WTC11 (cell line): ENCODE results near the gene F13B. TPM values are rescaled to one million over a fixed set of nuclear protein-coding genes. Genes with fewer than 3 reads are reported as not detected.

Source experiments
- ATAC-seq: fragments of 200-7000 bp; cut with Tn5 transposase; 2 replicates; pipeline ENCODE4 v1.10.0; 2021; ENCODE audit warnings: mild to moderate bottlenecking, moderate library complexity
- CTCF ChIA-PET: fragments of 300-600 bp; sonication (Branson Sonifier 250); formaldehyde crosslinking; loops from one replicate; lab custom pipeline; 2021; ENCODE audit warnings: antibody characterized with exemption; lab: Charles Lee
- POLR2A ChIA-PET: fragments of 350-600 bp; sonication (Branson Sonifier 250); formaldehyde crosslinking; loops from one replicate; lab custom pipeline; 2021; ENCODE audit warnings: antibody characterized with exemption; lab: Charles Lee
- DNase-seq: peaks from one replicate; pipeline ENCODE4 v3.0.0; 2021; ENCODE audit warnings: low spot score
- H3K27ac Mint-ChIP-seq: 2 replicates; pipeline ENCODE4 v1.8.0; 2021; ENCODE audit warnings: mixed read lengths
- H3K27me3 Mint-ChIP-seq: 2 replicates; pipeline ENCODE4 v1.8.0; 2021; ENCODE audit warnings: low read depth, mild to moderate bottlenecking, moderate library complexity, mixed read lengths
- H3K36me3 Mint-ChIP-seq: 2 replicates; pipeline ENCODE4 v1.8.0; 2021; ENCODE audit warnings: mixed read lengths
- H3K4me1 Mint-ChIP-seq: 2 replicates; pipeline ENCODE4 v1.8.0; 2022; ENCODE audit warnings: mixed read lengths
- H3K4me3 Mint-ChIP-seq: 2 replicates; pipeline ENCODE4 v1.8.0; 2021; ENCODE audit warnings: mild to moderate bottlenecking, moderate library complexity, mixed read lengths
- H3K9me3 Mint-ChIP-seq: 2 replicates; pipeline ENCODE4 v1.8.0; 2021; ENCODE audit warnings: mixed read lengths
- AR ChIP-seq: fragments of 250-450 bp; sonication (Bioruptor Pico); IDR thresholded peaks from 2 replicates; pipeline ENCODE4 v1.9.0; 2021; ENCODE audit warnings: mild to moderate bottlenecking
- CDX4 ChIP-seq: fragments of 250-450 bp; sonication (Bioruptor Pico); IDR thresholded peaks from 2 replicates; pipeline ENCODE4 v1.9.0; 2021; ENCODE audit warnings: moderate library complexity, mild to moderate bottlenecking, inconsistent platforms, borderline replicate concordance
- FOXJ3 ChIP-seq: sonication (generic); formaldehyde crosslinking; IDR thresholded peaks from 2 replicates; pipeline ENCODE4 v1.9.0; 2021; ENCODE audit warnings: missing genetic modification reagents, mild to moderate bottlenecking, borderline replicate concordance
- FOXK1 ChIP-seq: sonication (generic); formaldehyde crosslinking; IDR thresholded peaks from 2 replicates; pipeline ENCODE4 v1.8.0; 2022; ENCODE audit warnings: mild to moderate bottlenecking, moderate library complexity, missing genetic modification reagents
- FOXP1 ChIP-seq: sonication (generic); formaldehyde crosslinking; IDR thresholded peaks from 2 replicates; pipeline ENCODE4 v1.8.0; 2022; ENCODE audit warnings: missing genetic modification reagents, mild to moderate bottlenecking, moderate library complexity, borderline replicate concordance
- GRHL2 ChIP-seq: fragments of 250-450 bp; sonication (Bioruptor Pico); IDR thresholded peaks from 2 replicates; pipeline ENCODE4 v1.8.0; 2022; ENCODE audit warnings: mild to moderate bottlenecking, moderate library complexity; ENCODE audit not compliant: insufficient replicate concordance, severe bottlenecking
- JUN ChIP-seq: sonication (generic); formaldehyde crosslinking; IDR thresholded peaks from 2 replicates; pipeline ENCODE4 v1.8.0; 2023; ENCODE audit warnings: mild to moderate bottlenecking, missing genetic modification reagents
- KAT7 ChIP-seq: sonication (generic); formaldehyde crosslinking; IDR thresholded peaks from 2 replicates; pipeline ENCODE4 v1.8.1; 2023; ENCODE audit warnings: missing genetic modification reagents, mild to moderate bottlenecking, borderline replicate concordance
- OVOL2 ChIP-seq: fragments of 250-450 bp; sonication (Bioruptor Pico); IDR thresholded peaks from 2 replicates; pipeline ENCODE4 v1.9.0; 2021; ENCODE audit warnings: mild to moderate bottlenecking, borderline replicate concordance
- SMAD3 ChIP-seq: sonication (generic); formaldehyde crosslinking; IDR thresholded peaks from 2 replicates; pipeline ENCODE4 v1.8.0; 2022; ENCODE audit warnings: missing genetic modification reagents, mild to moderate bottlenecking, borderline replicate concordance
- SP1 ChIP-seq: sonication (generic); formaldehyde crosslinking; conservative IDR thresholded peaks from 2 replicates; pipeline ENCODE4 v1.8.1; 2022; ENCODE audit warnings: missing genetic modification reagents
- TEAD1 ChIP-seq: sonication (generic); formaldehyde crosslinking; IDR thresholded peaks from 2 replicates; pipeline ENCODE4 v1.8.0; 2022; ENCODE audit warnings: mild to moderate bottlenecking, missing genetic modification reagents
- ZNF232 ChIP-seq: sonication (generic); formaldehyde crosslinking; IDR thresholded peaks from 2 replicates; pipeline ENCODE4 v1.8.0; 2022; ENCODE audit warnings: mild to moderate bottlenecking, missing genetic modification reagents
- ZNF263 ChIP-seq: sonication (generic); formaldehyde crosslinking; IDR thresholded peaks from 2 replicates; pipeline ENCODE4 v1.8.1; 2022; ENCODE audit warnings: low read depth, mild to moderate bottlenecking, moderate library complexity, missing genetic modification reagents
- ZSCAN18 ChIP-seq: fragments of 250-450 bp; sonication (Bioruptor Pico); IDR thresholded peaks from 2 replicates; pipeline ENCODE4 v2.1.2; 2022; ENCODE audit warnings: mild to moderate bottlenecking, moderate library complexity
- total RNA-seq: library from RNA; stranded (reverse); gene quantifications from 3 replicates; pipeline ENCODE4 v1.2.3, GENCODE V29; 2021
- TF ChIP-seq, protein P1 (sequence below): sonication (generic); formaldehyde crosslinking; IDR thresholded peaks from 2 replicates; pipeline ENCODE4 v1.8.1; 2023; ENCODE audit warnings: mild to moderate bottlenecking, missing genetic modification reagents
- TF ChIP-seq, protein P2 (sequence below): sonication (generic); formaldehyde crosslinking; IDR thresholded peaks from 2 replicates; pipeline ENCODE4 v1.8.0; 2022; ENCODE audit warnings: mild to moderate bottlenecking, missing genetic modification reagents
- TF ChIP-seq, protein P3 (sequence below): sonication (generic); formaldehyde crosslinking; IDR thresholded peaks from 2 replicates; pipeline ENCODE4 v1.8.0; 2023; ENCODE audit warnings: missing genetic modification reagents, mild to moderate bottlenecking, borderline replicate concordance

The F13B gene
- total RNA-seq, 1 experiment from 2014 or later = not detected

DNA sequence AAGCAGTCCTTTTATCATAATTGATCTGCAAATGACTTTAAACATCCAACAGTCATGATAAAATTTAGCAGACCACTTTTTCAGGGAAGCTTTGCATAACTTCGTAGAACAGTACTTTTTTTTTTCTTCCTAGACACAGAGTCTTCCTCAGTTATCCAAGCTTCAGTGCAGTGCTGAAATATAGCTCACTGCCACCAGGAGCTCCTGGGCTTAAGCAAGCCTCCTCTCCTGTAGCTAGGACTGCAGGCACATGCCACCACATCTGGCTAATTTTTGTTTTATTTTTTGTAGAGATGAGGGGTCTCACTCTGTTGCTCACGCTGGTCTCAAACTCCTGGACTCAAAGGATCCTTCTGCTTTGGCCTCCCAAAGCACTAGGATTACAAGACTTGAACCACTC lies 3.8 kb downstream of the F13B start:
- TF ChIP-seq ZSCAN18 (CRISPR knock-in tag) = no peak
- TF ChIP-seq KAT7 = no peak
- TF ChIP-seq OVOL2 (CRISPR knock-in tag) = no peak
- TF ChIP-seq, protein P1, sequence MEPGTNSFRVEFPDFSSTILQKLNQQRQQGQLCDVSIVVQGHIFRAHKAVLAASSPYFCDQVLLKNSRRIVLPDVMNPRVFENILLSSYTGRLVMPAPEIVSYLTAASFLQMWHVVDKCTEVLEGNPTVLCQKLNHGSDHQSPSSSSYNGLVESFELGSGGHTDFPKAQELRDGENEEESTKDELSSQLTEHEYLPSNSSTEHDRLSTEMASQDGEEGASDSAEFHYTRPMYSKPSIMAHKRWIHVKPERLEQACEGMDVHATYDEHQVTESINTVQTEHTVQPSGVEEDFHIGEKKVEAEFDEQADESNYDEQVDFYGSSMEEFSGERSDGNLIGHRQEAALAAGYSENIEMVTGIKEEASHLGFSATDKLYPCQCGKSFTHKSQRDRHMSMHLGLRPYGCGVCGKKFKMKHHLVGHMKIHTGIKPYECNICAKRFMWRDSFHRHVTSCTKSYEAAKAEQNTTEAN (CRISPR knock-in tag) = no peak
- TF ChIP-seq ZNF263 (CRISPR knock-in tag) = no peak
- no peak for TF ChIP-seq TEAD1 (CRISPR knock-in tag)
- TF ChIP-seq FOXK1 = no peak
- TF ChIP-seq AR = no peak
- no peak for TF ChIP-seq FOXP1
- TF ChIP-seq, protein P2, sequence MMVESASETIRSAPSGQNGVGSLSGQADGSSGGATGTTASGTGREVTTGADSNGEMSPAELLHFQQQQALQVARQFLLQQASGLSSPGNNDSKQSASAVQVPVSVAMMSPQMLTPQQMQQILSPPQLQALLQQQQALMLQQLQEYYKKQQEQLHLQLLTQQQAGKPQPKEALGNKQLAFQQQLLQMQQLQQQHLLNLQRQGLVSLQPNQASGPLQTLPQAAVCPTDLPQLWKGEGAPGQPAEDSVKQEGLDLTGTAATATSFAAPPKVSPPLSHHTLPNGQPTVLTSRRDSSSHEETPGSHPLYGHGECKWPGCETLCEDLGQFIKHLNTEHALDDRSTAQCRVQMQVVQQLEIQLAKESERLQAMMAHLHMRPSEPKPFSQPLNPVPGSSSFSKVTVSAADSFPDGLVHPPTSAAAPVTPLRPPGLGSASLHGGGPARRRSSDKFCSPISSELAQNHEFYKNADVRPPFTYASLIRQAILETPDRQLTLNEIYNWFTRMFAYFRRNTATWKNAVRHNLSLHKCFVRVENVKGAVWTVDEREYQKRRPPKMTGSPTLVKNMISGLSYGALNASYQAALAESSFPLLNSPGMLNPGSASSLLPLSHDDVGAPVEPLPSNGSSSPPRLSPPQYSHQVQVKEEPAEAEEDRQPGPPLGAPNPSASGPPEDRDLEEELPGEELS (CRISPR knock-in tag) = no peak
- no peak for TF ChIP-seq ZNF232
- no peak for TF ChIP-seq FOXJ3
- no peak for TF ChIP-seq JUN (CRISPR knock-in tag)
- TF ChIP-seq SMAD3 (CRISPR knock-in tag) = no peak
- TF ChIP-seq GRHL2 (CRISPR knock-in tag) = no peak
- TF ChIP-seq CDX4 (CRISPR knock-in tag) = no peak
- TF ChIP-seq, protein P3, sequence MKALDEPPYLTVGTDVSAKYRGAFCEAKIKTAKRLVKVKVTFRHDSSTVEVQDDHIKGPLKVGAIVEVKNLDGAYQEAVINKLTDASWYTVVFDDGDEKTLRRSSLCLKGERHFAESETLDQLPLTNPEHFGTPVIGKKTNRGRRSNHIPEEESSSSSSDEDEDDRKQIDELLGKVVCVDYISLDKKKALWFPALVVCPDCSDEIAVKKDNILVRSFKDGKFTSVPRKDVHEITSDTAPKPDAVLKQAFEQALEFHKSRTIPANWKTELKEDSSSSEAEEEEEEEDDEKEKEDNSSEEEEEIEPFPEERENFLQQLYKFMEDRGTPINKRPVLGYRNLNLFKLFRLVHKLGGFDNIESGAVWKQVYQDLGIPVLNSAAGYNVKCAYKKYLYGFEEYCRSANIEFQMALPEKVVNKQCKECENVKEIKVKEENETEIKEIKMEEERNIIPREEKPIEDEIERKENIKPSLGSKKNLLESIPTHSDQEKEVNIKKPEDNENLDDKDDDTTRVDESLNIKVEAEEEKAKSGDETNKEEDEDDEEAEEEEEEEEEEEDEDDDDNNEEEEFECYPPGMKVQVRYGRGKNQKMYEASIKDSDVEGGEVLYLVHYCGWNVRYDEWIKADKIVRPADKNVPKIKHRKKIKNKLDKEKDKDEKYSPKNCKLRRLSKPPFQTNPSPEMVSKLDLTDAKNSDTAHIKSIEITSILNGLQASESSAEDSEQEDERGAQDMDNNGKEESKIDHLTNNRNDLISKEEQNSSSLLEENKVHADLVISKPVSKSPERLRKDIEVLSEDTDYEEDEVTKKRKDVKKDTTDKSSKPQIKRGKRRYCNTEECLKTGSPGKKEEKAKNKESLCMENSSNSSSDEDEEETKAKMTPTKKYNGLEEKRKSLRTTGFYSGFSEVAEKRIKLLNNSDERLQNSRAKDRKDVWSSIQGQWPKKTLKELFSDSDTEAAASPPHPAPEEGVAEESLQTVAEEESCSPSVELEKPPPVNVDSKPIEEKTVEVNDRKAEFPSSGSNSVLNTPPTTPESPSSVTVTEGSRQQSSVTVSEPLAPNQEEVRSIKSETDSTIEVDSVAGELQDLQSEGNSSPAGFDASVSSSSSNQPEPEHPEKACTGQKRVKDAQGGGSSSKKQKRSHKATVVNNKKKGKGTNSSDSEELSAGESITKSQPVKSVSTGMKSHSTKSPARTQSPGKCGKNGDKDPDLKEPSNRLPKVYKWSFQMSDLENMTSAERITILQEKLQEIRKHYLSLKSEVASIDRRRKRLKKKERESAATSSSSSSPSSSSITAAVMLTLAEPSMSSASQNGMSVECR = no peak
- TF ChIP-seq SP1 (CRISPR knock-in tag) = no peak
- Mint-ChIP-seq H3K4me1 (no peaks in the 10 kb centered on the region), H3K27ac (no peak overlapping the region), H3K27me3 (no peaks in the 10 kb centered on the region), H3K9me3 (no peaks in the 10 kb centered on the region), H3K36me3 (no peaks in the 10 kb centered on the region), H3K4me3 (no peak overlapping the region)
- POLR2A ChIA-PET = no interaction called here
- CTCF ChIA-PET = interaction anchor here (0.7 to 1.1 kb wide), 2 partner anchors 340 to 473 kb away, joined by 3 read pairs; no protein-coding TSS in a partner anchor
- no peak for DNase-seq
- ATAC-seq = peak; percentile 72
